Heart left ventricle (tissue), 13 donors: ENCODE data around the gene FARP1.

ENCODE experiments used
- POLR2A ChIP-seq, 2 donors: fragments of 450-650 bp; IDR thresholded peaks; one replicate each; pipeline ENCODE4 v1.6.1; 2017; ENCODE audit warnings: antibody characterized with exemption in 2 of 2, mild to moderate bottlenecking in 2 of 2, moderate library complexity in 2 of 2
- TF ChIP-seq, protein P1 (sequence below), 12 donors: fragments of 200-600 bp; sonication (generic) in 4 of 12; IDR thresholded peaks; one replicate each; pipeline versions ENCODE4 v1.5.0 to v1.8.0; 2018 to 2022; ENCODE audit warnings: antibody characterized with exemption in 12 of 12, mild to moderate bottlenecking in 5 of 12
- donor health status: ischemic (EF 13 %, LVEDD 7.1; RV severe dilation, severe dysfunction).
- donor health status: DM: no; HTN: yes; CAD: no.
- donor health status: DM: no; HTN: no; CAD: no.
- donor health status: ischemic (EF 25% LVEDD 6.9; RV normal size, moderate dysfunction).
- donor health status: ischemic (EF 25% LVEDD 5.7; RV mildly dilated, moderate dysfunction).
- donor health status: ischemic (EF 35%, LVEDD 5.7; RV mildly dilated, moderate dysfunction).
- donor health status: nonischemic (EF 11% LVEDD 7.7; RV severe dilation, severe dysfunction).
- donor health status: DM: yes; HTN: yes; CAD: no.
- donor health status: PGD.
- donor health status: ischemic (EF 29% LVEDD 5.4; RV normal size, mild dysfunction).
- donor health status: nonischemic (EF 23%, LVEDD 6.1; RV moderate dilation, normal function).

DNA sequence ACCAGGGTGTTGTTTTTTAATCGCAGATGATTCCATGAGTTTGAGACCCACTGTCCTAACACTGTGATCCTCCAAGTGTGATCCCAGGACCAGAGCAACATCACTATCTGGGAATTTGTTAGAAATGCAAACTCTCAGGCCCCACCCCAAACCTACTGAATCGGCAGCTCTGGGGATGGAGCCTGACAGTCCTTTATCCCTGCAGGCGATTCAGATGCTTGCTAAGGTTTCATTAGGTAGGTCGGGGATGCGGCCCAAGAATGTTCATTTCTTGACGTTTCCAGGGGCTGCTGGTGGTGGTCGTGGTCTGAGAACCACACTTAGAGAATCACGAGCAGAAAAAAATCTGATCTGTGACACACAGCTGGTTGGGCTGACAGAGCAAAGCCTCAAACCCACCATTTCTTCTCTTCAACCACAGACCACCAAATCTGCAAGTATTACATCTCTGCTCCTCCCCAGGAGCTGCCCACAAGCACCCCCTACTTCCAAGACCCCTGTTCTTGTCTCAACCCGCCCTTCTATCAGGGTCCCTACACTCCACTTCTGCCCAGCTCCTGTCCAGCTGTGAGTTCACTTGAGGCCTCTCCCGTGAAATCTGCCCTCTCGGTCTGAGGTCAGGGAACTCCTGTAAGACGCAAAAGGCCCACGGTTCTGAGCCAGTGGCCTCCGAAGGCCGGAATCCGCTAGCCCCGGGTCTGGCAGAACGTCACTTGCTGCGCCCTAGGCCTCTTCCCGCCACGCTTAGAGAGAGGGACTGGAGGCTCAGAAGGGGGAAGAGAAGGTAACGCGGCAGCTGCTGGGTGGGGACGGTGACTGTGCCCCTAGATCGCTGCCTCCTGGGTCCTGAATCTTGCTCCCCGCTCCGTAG is 1.1 kb upstream of the FARP1 start:
- no peak for TF ChIP-seq POLR2A (IDR thresholded peaks at IDR 0.05)
- TF ChIP-seq, protein P1, sequence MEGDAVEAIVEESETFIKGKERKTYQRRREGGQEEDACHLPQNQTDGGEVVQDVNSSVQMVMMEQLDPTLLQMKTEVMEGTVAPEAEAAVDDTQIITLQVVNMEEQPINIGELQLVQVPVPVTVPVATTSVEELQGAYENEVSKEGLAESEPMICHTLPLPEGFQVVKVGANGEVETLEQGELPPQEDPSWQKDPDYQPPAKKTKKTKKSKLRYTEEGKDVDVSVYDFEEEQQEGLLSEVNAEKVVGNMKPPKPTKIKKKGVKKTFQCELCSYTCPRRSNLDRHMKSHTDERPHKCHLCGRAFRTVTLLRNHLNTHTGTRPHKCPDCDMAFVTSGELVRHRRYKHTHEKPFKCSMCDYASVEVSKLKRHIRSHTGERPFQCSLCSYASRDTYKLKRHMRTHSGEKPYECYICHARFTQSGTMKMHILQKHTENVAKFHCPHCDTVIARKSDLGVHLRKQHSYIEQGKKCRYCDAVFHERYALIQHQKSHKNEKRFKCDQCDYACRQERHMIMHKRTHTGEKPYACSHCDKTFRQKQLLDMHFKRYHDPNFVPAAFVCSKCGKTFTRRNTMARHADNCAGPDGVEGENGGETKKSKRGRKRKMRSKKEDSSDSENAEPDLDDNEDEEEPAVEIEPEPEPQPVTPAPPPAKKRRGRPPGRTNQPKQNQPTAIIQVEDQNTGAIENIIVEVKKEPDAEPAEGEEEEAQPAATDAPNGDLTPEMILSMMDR (IDR thresholded peaks at IDR 0.05) = no peak
